ENCODE data around the gene TAC4.

- TF ChIP-seq CTCF (IDR thresholded peaks at IDR 0.05; ENCODE audit: insufficient read depth, low read length, poor library complexity, severe bottlenecking) (no peak), EZH2phosphoT487 (conservative IDR thresholded peaks at IDR 0.05; ENCODE audit: low read length) (no peak)
Measured at GRCh38 chr17:49887744-49888360, 40.0 kb upstream of the TAC4 start.

Data from SU-DHL-6 (cell line).